MCF 10A (cell line): ENCODE measurements around the gene PRELID1. TPM values are rescaled to one million over a fixed set of nuclear protein-coding genes. Genes with fewer than 3 reads are reported as not detected.
A peak's percentile ranks its signal among the peaks of the same experiment; 100 is the strongest.
"Not testable (repeated sequence)": the region's sequence is repeated elsewhere in the genome, so short reads cannot be mapped to it uniquely, and the experiment has no call there.

Experiments
- BruUV-seq: library from RNA; stranded (reverse); fragments of 400-500 nt; replicated peaks from 2 replicates; lab custom pipeline; 2021; lab: Mats Ljungman, UMichigan
- CTCF ChIA-PET: fragments of 300-600 bp; sonication (Branson Sonifier 250); formaldehyde crosslinking; extraction: SDS; loops from one replicate; lab custom pipeline; 2021; ENCODE audit warnings: antibody characterized with exemption, inconsistent platforms; lab: Yijun Ruan, JAX
- POLR2A ChIA-PET: fragments of 300-600, 350-650 bp; sonication (Branson Sonifier 250); formaldehyde crosslinking; extraction: SDS; loops from one replicate; lab custom pipeline; 2020; ENCODE audit warnings: antibody characterized with exemption, inconsistent platforms; lab: Yijun Ruan, JAX
- DNase-seq: peaks from one replicate; pipeline ENCODE4 v3.0.0-alpha.2; 2018; ENCODE audit not compliant: unreplicated experiment
- H3K27ac Mint-ChIP-seq: one replicate; pipeline ENCODE4 v1.8.0; 2022; ENCODE audit warnings: mild to moderate bottlenecking, low read depth, mixed read lengths; ENCODE audit not compliant: unreplicated experiment
- H3K27me3 Mint-ChIP-seq: one replicate; pipeline ENCODE4 v1.8.0; 2022; ENCODE audit warnings: mixed read lengths; ENCODE audit not compliant: insufficient read depth, unreplicated experiment
- H3K36me3 Mint-ChIP-seq: one replicate; pipeline ENCODE4 v1.8.0; 2022; ENCODE audit warnings: mild to moderate bottlenecking, moderate library complexity, mixed read lengths; ENCODE audit not compliant: insufficient read depth, unreplicated experiment
- H3K4me1 Mint-ChIP-seq: one replicate; pipeline ENCODE4 v1.8.0; 2022; ENCODE audit warnings: mixed read lengths; ENCODE audit not compliant: insufficient read depth, unreplicated experiment
- H3K4me3 Mint-ChIP-seq: one replicate; pipeline ENCODE4 v1.8.0; 2022; ENCODE audit warnings: mild to moderate bottlenecking, moderate library complexity, mixed read lengths; ENCODE audit not compliant: unreplicated experiment
- H3K9me3 Mint-ChIP-seq: one replicate; pipeline ENCODE4 v1.8.0; 2022; ENCODE audit warnings: mixed read lengths; ENCODE audit not compliant: unreplicated experiment
- CTCF ChIP-seq: fragments of 200-600 bp; IDR thresholded peaks from one replicate; pipeline ENCODE4 v1.8.0; 2022; ENCODE audit warnings: antibody characterized with exemption, mild to moderate bottlenecking; ENCODE audit not compliant: unreplicated experiment
- intact Hi-C: fragments of 100-400 bp; cut with micrococcal nuclease; formaldehyde crosslinking; loops from 2 replicates; pipeline ENCODE4 v1.14.1; 2022
- total RNA-seq: library from RNA; stranded (reverse); gene quantifications from 2 replicates; pipeline ENCODE4 v1.2.3, GENCODE V29; 2022

Gene PRELID1
- total RNA-seq, 1 experiment from 2014 or later: 267 TPM

GRCh38 chr5:177339107-177339638 lies 35.6 kb downstream of the PRELID1 start:
- no peaks in the 10 kb centered on the region for H3K27me3 Mint-ChIP-seq
- H3K36me3 Mint-ChIP-seq: peaks cover 65% of the 10 kb centered on the region
- no peak for DNase-seq
- peaks cover 13% of the 10 kb centered on the region for H3K4me1 Mint-ChIP-seq
- intact Hi-C loops: no loop called here
- no TSS peak for BruUV-seq
- no peak overlapping the region for H3K4me3 Mint-ChIP-seq
- peak overlapping the region; percentile 36 for H3K27ac Mint-ChIP-seq
- ChIA-PET POLR2A (interaction anchor here (0.6 kb wide), 1 partner anchor 441 kb away, joined by 3 read pairs; no protein-coding TSS in a partner anchor), CTCF (interaction anchor here (0.6 to 1.4 kb wide), 3 partner anchors 11 to 52 kb away, joined by 3 read pairs; no protein-coding TSS in a partner anchor)
- no peak for TF ChIP-seq CTCF
- H3K9me3 Mint-ChIP-seq: no peaks in the 10 kb centered on the region

DNA sequence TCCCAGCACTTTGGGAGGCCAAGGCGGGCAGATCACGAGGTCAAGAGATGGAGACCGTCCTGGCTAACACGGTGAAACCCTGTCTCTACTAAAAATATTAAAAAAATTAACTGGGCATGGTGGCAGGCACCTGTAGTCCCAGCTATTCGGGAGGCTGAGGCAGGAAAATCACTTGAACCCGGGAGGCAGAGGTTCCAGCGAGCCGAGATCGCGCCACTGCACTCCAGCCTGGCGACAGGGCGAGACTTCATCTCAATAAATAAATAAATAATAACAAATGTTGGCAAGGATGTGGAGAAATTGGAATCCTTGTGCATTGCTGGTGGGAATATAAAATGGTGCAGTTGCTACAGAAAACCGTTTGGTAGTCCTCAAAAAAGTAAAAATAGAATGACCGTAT lies 39.4 kb downstream of the PRELID1 start:
- BruUV-seq, DNase-seq, H3K27ac Mint-ChIP-seq, H3K9me3 Mint-ChIP-seq, H3K4me3 Mint-ChIP-seq, H3K27me3 Mint-ChIP-seq, intact Hi-C loops, POLR2A ChIA-PET: not testable (repeated sequence)
- Mint-ChIP-seq H3K4me1 (peaks cover 23% of the 10 kb centered on the region), H3K36me3 (peaks cover 68% of the 10 kb centered on the region)
- CTCF ChIA-PET: interaction anchor here (1.3 kb wide), 1 partner anchor 28 kb away, joined by 10 read pairs; no protein-coding TSS in a partner anchor

DNA sequence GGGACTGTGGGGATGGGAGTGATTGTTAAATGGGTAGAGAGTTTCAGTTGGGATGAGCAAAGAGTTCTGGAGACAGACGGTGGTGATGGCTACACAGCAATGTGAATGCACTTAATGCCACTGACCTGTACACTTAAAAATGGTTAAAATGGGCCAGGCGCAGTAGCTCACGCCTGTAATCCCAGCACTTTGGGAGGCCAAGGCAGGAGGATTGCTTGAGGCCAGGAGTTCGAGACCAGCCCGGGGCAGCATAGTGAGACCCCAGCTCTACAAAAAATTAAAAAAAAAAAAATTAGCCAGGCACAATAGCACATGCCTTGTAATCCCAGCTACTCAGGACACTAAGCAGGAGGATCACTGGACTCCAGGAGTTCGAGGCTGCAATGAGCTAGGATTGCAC lies 40.2 kb downstream of the PRELID1 start:
- intact Hi-C loops: no loop called here
- Mint-ChIP-seq H3K36me3 (peaks cover 68% of the 10 kb centered on the region), H3K27me3 (no peaks in the 10 kb centered on the region), H3K27ac (no peak overlapping the region), H3K4me3 (no peak overlapping the region), H3K4me1 (peaks cover 23% of the 10 kb centered on the region), H3K9me3 (no peaks in the 10 kb centered on the region)
- POLR2A ChIA-PET: interaction anchor here (0.6 kb wide), 1 partner anchor 31 kb away, joined by 3 read pairs; no protein-coding TSS in a partner anchor
- no peak for DNase-seq
- TF ChIP-seq CTCF: no peak
- BruUV-seq: no TSS peak
- CTCF ChIA-PET: interaction anchor here (0.6 to 0.8 kb wide), 2 partner anchors 13 to 26 kb away, joined by 3 read pairs; no protein-coding TSS in a partner anchor

GRCh38 chr5:177344891-177345290 lies 41.3 kb downstream of the PRELID1 start:
- no peak overlapping the region for H3K4me3 Mint-ChIP-seq
- TF ChIP-seq CTCF: no peak
- ChIA-PET CTCF (interaction anchor here (0.7 to 2.9 kb wide), 4 partner anchors 35 to 57 kb away, joined by 3 to 11 read pairs (median 4); partner anchors contain the start of gene SLC34A1), POLR2A (interaction anchor here (1.1 kb wide), 1 partner anchor 74 kb away, joined by 3 read pairs; no protein-coding TSS in a partner anchor)
- H3K36me3 Mint-ChIP-seq: peaks cover 60% of the 10 kb centered on the region
- H3K4me1 Mint-ChIP-seq: peaks cover 27% of the 10 kb centered on the region
- intact Hi-C loops: no loop called here
- no peaks in the 10 kb centered on the region for H3K9me3 Mint-ChIP-seq
- H3K27ac Mint-ChIP-seq: no peak overlapping the region
- no peak for DNase-seq
- H3K27me3 Mint-ChIP-seq: no peaks in the 10 kb centered on the region
- BruUV-seq: no TSS peak
